GM19193 (cell line): ENCODE results near the gene RNF128.

Experiments
- POLR2A ChIP-seq: IDR thresholded peaks from 4 replicates; pipeline ENCODE4 v1.6.1; 2011; ENCODE audit not compliant: insufficient read depth, insufficient read length; ENCODE audit errors: extremely low read depth

The RNF128 gene

GRCh38 chrX:106726485-106727437 lies at the start of gene RNF128:
Gene RNF128, plus strand, starts transcription at chrX:106726701. Its CDS starts 213 bp downstream, at chrX:106726914.
- TF ChIP-seq POLR2A: no peak

- TF ChIP-seq POLR2A: no peak
These were observed 45.8 kb upstream of the RNF128 start for GRCh38 chrX:106680716-106681115.

- no peak for TF ChIP-seq POLR2A
These were observed 42.3 kb upstream of the RNF128 start for GRCh38 chrX:106684207-106684606.

GRCh38 chrX:106692425-106693065 lies 34.0 kb upstream of the RNF128 start:
- no peak for TF ChIP-seq POLR2A

GRCh38 chrX:106696502-106696901 lies 30.0 kb upstream of the RNF128 start:
- TF ChIP-seq POLR2A: no peak

- no peak for TF ChIP-seq POLR2A
These were observed 27.8 kb upstream of the RNF128 start for GRCh38 chrX:106698693-106699092.

- TF ChIP-seq POLR2A: no peak
These were observed 23.9 kb upstream of the RNF128 start for GRCh38 chrX:106702636-106703035.

GRCh38 chrX:106706466-106706865 lies 20.0 kb upstream of the RNF128 start:
- no peak for TF ChIP-seq POLR2A

GRCh38 chrX:106707771-106708454 lies 18.6 kb upstream of the RNF128 start:
- no peak for TF ChIP-seq POLR2A

- no peak for TF ChIP-seq POLR2A
These were observed 15.7 kb upstream of the RNF128 start for GRCh38 chrX:106710771-106711170.

GRCh38 chrX:106711375-106711774 lies 15.1 kb upstream of the RNF128 start:
- no peak for TF ChIP-seq POLR2A

- no peak for TF ChIP-seq POLR2A
These were observed 10.5 kb upstream of the RNF128 start for GRCh38 chrX:106716004-106716403.

- TF ChIP-seq POLR2A: no peak
These were observed 10.0 kb upstream of the RNF128 start for GRCh38 chrX:106716463-106716862.

- TF ChIP-seq POLR2A: no peak
These were observed 7.8 kb upstream of the RNF128 start for GRCh38 chrX:106718709-106719108.

GRCh38 chrX:106725931-106726330 lies 570 bp upstream of the RNF128 start:
- TF ChIP-seq POLR2A: no peak

GRCh38 chrX:106728337-106728736 lies 1.8 kb downstream of the RNF128 start:
- TF ChIP-seq POLR2A: no peak

GRCh38 chrX:106730401-106730800 lies 3.9 kb downstream of the RNF128 start:
- TF ChIP-seq POLR2A: no peak
